HEK293 (cell line): ENCODE results near the gene HOXB1.

Source experiments
- ZNF302 ChIP-seq: fragments of 450-650 bp; formaldehyde crosslinking; IDR thresholded peaks from 2 replicates; pipeline ENCODE4 v1.5.1; 2016; ENCODE audit warnings: missing biosample characterization, missing genetic modification characterization, low read depth
- ZNF362 ChIP-seq: fragments of 450-650 bp; formaldehyde crosslinking; IDR thresholded peaks from 2 replicates; pipeline ENCODE4 v1.5.1; 2016; ENCODE audit warnings: missing biosample characterization, missing genetic modification characterization
- ZNF837 ChIP-seq: fragments of 450-650 bp; formaldehyde crosslinking; IDR thresholded peaks from 2 replicates; pipeline ENCODE4 v1.5.1; 2016; ENCODE audit warnings: missing biosample characterization, missing genetic modification characterization
- ZSCAN5A ChIP-seq: fragments of 450-650 bp; formaldehyde crosslinking; IDR thresholded peaks from 2 replicates; pipeline ENCODE4 v1.5.1; 2016; ENCODE audit warnings: missing biosample characterization, missing genetic modification characterization

- TF ChIP-seq ZNF302 (tag by site-specific recombination): no peak
- no peak for TF ChIP-seq ZNF362 (tag by site-specific recombination)
- TF ChIP-seq ZNF837: no peak
- no peak for TF ChIP-seq ZSCAN5A (tag by site-specific recombination)
These were observed 20.4 kb upstream of the HOXB1 start for GRCh38 chr17:48551214-48551555.
